ENCODE results near the gene FAM20B.

The FAM20B gene

DNA sequence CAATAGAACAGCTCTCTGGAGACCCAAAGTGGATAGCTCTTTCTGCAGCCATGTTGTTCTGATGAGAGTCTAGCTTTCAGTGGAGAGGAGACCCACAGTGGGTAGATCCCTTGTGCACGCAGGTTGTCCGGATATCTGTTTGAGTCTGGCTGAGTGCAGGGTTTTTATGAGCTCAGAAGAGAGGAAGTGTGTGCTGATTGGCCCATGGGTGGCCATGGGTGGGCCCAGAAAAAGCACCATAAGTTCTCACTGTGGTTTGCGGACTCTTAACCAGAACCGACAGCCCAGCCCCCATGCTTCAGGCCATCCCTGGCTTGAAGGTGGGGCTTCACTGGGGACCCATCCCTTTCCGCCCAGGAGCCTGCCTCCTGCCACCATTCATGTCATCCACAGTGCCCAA is 17.0 kb downstream of the FAM20B start:
- no peak for DNase-seq
- intact Hi-C loops (cut with DNase I) = no loop called here

DNA sequence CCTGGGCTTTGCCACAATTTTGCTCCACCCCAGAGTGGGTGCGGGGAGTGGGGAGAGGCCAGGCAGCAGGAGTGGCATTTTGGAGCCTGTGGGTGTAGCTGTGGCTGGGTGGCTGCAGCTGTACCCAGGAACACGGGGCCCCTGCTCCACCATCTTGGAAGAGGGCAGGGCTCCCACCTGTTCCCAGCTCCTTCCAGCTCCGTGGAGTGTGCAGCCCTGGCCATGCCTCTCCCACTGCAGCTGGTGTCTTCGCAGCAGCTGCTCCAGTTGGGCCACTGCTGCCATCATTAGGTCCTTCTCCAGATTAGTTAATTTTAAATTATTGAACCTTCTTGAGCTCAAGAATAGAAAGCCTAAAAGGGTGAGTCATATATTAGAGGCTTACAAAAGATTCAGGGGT is 17.6 kb downstream of the FAM20B start:
- no peak for DNase-seq
- intact Hi-C loops (cut with DNase I) = no loop called here

DNA sequence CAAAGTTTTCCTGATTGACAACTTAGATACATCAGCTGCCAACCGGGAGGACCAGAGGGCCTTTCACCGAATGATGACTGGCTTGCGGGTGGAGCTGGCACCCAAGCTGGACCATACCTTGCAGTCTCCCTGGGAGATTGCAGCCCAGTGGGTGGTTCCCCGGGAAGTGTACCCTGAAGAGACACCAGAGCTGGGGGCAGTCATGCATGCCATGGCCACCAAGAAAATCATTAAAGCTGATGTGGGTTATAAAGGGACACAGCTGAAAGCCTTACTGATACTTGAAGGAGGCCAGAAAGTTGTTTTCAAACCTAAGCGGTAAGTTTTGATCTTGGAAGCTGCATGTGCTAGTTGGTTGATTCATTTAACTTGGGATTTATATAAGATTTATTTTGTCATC is 18.2 kb downstream of the FAM20B start:
- no peak for DNase-seq
- intact Hi-C loops (cut with DNase I) = no loop called here

DNA sequence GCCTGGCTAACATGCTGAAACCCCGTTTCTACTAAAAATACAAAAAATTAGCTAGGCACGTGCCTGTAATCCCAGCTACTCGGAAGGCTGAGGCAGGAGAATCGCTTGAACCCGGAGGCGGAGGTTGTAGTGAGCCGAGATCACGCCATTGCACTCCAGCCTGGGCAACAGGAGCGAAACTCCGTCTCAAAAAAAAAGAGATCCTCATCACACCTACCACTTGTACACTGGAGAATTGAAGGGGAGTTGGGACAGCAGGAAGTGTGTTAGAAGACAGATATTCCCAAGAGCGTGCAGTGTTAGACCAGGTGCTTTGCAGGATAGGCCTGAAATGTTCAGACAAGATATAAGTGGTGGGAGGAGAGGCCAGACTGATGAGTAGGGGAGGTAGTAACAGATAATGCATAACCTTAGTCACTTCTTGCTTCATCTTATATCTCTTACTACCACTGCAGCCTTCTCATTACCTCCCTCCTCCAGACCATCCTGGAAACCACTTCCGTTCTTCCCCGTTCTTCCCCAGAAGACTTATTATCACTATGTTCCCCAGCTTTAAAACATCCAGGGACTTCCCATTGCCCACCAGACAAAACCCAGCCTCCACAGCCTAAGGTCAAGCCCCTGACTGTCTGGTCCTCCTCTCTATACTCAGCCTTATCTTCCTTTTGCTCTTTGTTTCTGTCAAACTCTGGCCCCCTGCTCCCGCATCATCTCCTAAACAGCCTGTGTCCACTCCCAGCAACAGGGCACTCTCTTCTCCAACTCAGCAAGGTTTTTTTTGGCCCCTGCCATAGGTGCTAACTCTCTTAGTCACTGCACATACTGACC is 21.3 kb downstream of the FAM20B start:
- no peak for DNase-seq
- intact Hi-C loops (cut with DNase I) = no loop called here

DNA sequence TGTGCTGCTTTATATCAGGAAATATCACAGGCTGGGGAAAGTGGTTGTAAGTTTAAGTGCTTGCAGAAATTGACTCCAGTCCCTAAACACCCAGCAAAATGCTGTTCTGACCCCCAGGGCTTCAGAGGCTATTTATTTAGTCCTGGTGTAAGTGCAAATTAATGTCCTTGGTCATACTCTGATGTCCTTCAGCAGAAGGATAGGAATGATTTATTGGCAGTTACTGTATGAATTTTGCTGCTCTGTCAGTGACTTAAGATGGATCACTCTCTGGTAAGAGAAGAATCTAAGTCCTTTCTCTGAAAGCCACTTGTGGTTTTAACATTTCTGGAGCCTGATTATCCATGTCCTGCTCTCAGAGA is 21.9 kb downstream of the FAM20B start:
- DNase-seq = no peak
- intact Hi-C loops (cut with DNase I) = no loop called here

DNA sequence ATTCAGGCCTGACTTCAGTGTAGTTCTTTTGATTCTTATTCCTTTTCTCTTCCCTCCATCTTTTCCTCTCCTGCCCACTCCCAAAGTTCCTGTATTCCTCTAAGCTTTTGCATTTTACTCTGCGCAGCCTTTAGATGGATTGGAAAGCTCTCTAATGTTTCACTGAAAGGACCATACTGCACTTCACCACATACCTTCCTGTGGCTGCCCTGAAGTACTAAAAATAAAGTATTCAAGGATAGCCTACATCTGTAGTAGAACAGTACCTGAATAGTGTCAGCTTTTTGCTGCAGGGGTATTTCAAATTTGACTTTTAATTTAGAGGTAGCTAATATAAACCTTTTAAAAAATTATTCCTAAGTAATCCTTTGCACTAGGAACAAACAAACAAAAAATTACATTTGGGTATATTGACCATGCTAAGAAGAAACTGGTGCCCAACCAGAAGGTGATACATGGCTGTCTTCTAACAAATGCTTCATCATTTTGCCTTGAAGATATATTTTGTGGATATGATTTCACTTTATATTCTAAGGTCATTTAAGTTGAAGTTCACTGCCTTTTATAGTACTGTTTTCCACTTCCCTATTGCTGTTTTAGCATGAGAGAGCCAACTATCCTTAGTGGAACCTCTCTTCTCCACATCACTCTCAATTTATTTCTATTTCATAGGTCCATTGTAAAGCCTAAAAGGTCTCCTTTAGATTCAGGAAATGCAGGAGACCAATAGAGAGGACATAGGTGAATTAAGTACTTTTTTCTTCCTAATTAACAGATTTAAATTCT is 22.8 kb downstream of the FAM20B start:
- DNase-seq = no peak
- intact Hi-C loops (cut with DNase I) = no loop called here

DNA sequence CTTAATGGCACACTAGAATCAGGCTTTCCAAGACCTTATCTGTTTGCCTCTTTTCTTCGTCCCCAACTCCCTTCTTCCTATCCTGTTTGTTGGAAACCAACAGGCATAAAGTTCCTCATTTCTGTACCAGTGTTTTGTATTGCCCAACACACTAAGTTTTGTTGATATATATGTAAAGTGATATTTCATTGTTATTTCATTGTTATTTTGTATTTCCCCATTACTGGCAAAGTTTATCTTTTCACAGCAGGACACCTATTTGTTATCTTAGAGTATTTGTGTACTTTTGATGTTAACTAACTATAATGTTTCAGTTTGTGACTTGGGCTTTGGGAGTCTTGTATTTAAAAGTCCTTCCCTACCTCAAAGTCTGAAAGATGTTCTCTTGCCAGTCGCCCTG is 27.1 kb downstream of the FAM20B start:
- intact Hi-C loops (cut with DNase I) = no loop called here
- no peak for DNase-seq

DNA sequence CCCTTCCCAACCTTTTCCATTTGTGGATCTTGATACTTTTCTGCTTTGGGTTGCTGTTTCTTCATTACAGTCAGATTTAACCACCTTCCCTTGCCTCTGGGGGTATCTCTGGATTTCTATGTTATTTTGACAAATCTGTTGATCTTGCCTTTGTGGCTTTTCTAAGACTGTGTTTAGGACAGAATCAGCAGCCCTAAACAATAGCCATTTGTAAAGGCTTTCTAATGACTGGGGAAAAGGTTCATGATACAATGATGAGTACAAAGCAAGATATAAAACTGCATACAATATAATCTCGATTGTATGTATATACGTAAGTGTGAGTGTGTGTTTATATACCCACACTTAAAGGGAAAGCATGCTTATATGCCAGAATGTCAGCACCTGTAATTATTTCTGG is 27.8 kb downstream of the FAM20B start:
- no peak for DNase-seq

DNA sequence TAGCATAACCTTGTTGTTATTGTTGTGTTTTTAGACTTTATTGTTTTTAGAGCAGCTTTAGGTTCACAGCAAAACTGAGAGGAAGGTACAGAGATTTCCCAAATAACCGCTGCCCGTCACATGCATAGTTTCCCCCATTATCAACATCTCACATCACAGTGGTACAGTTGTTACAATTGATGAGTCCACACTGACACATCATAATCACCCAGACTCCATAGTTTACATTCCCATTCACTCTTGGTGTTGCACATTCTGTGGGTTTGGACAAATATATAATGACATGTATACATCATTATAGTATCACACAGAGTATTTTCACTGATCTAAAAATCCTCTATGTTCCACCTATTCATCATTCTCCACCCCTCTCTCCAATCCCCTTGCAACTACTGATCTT is 30.2 kb downstream of the FAM20B start:
- DNase-seq = no peak
- intact Hi-C loops (cut with DNase I) = no loop called here

More for the DNA sequence above, 27.8 kb downstream of the FAM20B start:
- intact Hi-C loops (cut with DNase I) = no loop called here

DNA sequence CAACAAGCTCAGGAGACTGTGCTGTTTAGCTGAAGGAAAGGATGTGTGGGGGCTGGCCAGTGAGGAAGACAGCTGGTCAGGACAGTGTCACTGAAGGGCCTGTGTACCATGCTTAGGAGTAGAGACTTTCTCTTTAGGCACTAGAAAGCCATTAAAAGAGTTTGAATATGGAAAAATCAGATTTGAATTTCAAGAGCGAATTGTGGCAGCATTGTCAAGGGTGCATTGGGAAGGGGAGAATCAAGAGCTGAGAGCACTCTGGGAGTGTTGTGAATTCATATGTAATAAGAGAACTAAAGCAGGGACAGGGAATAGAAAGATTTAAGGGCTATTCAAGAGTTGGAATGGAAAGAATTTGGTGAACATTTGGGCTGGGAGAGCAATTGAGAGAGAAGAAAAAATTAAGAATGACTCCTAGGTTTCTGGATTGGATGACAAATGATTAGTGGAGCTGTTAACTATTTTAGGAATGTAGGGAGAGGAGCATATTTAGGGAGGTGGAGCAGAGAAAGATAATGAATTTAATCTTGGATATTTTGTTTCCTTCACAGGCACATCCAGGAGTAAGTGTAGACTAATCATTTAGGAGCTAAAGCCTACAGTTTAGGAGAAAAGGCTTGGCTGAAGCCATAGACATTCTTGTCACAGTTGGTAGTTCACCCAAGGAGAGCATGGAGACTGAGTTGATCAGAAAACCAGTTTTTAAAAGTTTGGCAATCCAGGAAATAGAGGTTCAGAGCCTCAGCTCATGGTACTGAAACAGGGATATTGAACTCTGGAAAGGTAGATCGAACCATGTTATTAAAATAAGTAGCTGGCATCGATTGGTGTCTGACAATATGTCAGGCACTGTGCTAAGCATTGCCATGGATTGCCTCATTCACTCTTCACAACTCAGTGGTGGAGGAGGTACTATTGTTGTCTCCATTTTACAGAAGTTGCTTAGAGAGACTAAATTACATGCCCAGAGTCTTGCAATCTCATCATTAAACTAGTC is 33.1 kb downstream of the FAM20B start:
- no peak for DNase-seq
- intact Hi-C loops (cut with DNase I) = no loop called here

DNA sequence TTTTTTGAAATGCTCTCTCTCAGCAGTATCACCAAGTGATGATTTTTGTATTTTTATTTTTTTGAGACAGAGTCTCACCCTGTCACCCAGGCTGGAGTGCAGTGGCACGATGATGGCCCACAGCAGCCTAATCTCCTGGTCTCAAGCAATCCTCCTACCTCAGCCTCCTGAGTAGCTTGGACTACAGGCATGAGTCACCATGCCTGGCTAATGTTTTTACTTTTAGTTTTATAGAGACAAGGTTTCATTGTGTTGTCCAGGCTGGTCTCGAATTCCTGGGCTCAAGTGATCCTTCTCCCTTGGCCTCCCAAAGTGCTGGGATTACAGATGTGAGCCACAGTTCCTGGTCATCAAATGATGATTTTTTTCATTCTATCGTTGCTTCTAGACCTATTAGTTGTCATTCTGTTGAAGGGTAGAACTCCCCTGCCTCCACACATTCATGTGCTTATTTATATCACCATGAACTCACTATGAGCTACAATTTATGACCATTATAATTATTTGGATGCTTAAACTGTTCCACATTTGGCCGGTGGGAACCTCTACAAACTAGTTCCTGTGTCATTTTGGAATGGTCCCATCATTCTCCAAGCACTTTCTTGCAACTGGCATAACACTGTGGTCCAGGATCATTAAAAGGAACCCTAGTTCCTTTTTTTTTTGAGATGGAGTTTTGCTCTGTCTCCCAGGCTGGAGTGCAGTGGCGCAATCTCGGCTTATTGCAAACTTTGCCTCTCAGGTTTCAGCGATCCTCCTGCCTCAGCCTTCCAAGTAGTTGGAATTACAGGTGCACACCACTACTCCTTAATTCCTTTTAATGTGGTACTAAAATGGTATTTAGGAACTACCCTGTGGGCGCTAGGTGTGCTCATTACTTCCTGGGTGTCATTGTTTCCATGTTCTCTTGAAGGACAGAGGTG is 35.9 kb downstream of the FAM20B start:
- DNase-seq = no peak
- intact Hi-C loops (cut with DNase I) = no loop called here

DNA sequence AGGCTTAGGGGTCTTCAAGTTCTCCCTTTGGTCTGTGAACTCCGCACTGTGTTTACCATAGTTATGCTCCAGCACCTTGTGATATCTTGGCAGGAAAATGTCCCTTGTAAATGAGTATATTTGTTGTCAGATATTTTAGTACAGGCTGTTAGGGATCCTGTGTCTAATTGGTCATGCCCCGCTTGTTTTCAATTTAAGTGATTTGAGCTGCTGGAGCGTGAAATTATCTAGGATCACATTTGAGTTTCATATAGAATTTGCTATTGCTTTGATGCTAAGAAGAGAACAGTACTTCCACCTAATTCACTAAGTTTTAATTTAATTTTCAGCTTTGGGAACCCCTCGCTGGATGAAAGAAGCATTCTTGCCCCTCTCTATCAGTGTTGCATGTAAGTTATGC is 40.8 kb downstream of the FAM20B start:
- intact Hi-C loops (cut with DNase I) = no loop called here
- DNase-seq = no peak

DNA sequence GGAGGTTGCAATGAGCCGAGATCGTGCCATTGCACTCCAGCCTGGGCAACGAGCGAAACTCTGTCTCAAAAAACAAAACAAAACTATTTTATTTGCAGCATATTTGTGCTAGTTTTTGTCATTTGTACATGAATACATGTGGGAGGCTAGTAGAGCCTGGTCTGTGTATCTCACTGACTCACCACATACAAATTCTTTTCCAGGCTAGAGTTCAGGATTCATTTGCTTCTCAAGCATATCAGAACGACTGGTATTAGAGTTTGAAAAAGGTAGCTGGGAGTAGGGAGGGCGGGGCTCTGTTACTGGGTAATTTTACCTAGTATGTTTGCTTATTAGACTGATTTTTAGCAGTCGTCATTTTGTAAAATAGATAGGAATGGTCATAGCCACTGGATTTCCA is 51.7 kb downstream of the FAM20B start:
- DNase-seq = no peak
- intact Hi-C loops (cut with DNase I) = no loop called here

DNA sequence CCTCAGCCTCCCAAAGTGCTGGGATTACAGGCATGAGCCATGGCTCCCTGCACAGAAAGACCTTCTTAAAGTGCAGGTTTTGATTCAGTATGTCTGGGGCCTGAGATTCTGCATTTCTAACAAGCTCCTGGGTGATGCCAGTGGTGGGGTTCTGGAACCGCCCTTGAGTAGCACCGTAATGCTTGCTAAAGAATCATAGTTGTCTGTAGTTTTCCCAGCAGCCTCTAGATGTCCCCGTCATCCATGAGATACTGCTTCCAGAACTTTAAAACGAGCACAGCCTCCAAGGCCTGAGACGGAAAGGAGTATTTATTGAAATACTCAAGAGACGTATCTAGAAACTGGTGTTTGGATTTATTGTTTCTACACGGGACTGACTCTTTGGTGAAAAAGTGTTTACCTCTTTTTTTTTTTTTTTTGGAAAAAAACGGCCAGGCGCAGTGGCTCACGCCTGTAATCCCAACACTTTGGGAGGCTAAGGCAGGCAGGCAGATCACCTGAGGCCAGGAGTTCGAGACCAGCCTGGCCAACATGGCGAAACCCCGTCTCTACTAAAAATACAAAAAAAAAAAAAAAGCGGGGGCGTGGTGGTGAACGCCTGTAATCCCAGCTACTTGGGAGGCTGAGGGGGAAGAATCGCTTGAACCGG is 53.5 kb downstream of the FAM20B start:
- DNase-seq = peak in 33 of 42 donors; percentile 17 to 84 (median 64)
- intact Hi-C loops (cut with DNase I) = no loop called here

DNA sequence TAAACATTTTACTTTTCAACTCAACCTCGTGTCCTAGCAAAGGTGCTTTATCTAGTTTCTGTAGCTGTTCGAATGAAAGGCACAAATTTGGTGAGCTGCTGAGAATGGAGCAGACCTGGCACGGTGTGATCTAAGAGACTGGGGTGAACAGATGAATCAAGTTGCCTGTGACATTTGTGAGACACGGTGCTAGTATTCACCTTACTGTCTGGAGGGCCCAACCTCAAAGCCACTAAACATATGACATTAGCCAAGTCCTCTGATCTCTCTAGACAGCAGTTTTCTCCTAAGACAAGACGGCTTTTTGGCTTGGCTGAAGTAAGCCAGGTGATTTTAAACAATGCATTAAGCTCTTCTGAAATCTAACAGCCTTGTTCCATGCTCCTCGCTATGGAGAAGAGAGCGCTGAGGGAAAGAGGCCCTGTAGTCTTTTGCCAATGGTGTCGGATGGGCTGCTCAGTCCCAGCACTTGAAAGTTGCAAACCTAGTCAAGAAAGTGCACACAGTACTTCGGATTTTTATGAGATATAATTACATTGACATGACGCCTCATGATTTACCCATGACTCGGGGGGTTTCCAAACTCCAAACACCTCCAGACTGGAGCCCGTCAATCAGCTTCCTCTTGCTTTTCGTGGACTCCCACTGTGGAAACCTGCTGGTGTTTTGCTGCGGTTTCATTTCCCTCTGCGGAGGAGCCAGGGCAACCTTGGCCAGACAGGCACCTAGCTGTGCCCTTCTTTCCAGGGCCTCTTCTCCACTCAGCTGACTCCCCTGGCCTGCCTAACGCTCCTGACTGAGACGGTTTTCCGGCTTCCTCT is 55.4 kb downstream of the FAM20B start:
- intact Hi-C loops (cut with DNase I) = loop anchor here (5.0 kb wide), 3 partner anchors 54 to 286 kb away; partner anchors contain the start of genes AXDND1, FAM20B and SOAT1
- peak in 1 of 42 donors; percentile 32 for DNase-seq

DNA sequence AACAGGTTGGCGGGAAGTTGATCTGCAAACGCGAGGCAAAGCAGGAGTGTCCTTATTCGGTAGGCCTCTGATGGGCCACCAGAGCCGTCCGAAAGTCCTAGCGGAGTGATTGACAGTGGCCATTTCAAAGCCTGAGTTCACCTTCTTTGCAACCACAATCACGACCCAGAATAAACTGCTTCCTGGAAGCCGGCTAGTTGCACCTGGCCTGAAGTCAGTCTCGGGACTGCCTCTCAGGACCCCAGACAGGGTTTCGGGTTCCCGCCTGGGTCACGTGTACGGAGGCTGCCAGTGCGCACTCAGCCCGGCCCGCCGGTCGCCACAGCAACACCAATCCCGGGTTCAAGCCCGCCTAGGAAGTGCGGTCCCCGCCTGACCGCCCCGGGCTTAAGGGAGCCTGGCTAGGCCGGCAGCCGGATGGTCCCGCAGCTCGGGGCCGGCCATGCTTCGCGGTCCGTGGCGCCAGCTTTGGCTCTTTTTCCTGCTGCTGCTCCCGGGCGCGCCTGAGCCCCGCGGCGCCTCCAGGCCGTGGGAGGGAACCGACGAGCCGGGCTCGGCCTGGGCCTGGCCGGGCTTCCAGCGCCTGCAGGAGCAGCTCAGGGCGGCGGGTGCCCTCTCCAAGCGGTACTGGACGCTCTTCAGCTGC is 56.1 kb downstream of the FAM20B start, which contains the start of gene TOR3A:
TSS of gene TOR3A (plus strand) at position 384 of the 646 bp plus-strand sequence. CDS start at position 443, 59 bp downstream.
- intact Hi-C loops (cut with DNase I) = loop anchor here (5.0 kb wide), 3 partner anchors 55 to 285 kb away; partner anchors contain the start of genes AXDND1, FAM20B and SOAT1
- peak; percentile 86 to 98 (median 95) for DNase-seq

All from head of caudate nucleus (tissue), 42 donors.